Bronchial epithelial cell (primary cell): ENCODE results near the gene SUPT3H. TPM values are rescaled to one million over a fixed set of nuclear protein-coding genes. Genes with fewer than 3 reads are reported as not detected.
A peak's percentile ranks its signal among the peaks of the same experiment; 100 is the strongest.
"Not testable (repeated sequence)": the region's sequence is repeated elsewhere in the genome, so short reads cannot be mapped to it uniquely, and the experiment has no call there.

Experiments
- DNase-seq: peaks from one replicate; pipeline ENCODE4 v3.0.0-alpha.2; 2010; ENCODE audit warnings: low read depth
- FAIRE-seq: peaks from 2 replicates; lab custom pipeline; 2011; peaks lifted over from hg19 to GRCh38; lab: Jason Lieb, UNC
- H3K27me3 ChIP-seq: 2 replicates; pipeline ENCODE4 v1.5.1; 2011; ENCODE audit warnings: low read length; ENCODE audit not compliant: control insufficient read depth, insufficient read depth
- H3K36me3 ChIP-seq: 2 replicates; pipeline ENCODE4 v1.5.1; 2011; ENCODE audit warnings: low read length; ENCODE audit not compliant: control insufficient read depth, insufficient read depth
- H3K4me3 ChIP-seq: 2 replicates; pipeline ENCODE4 v1.5.1; 2011; ENCODE audit warnings: mild to moderate bottlenecking, low read depth, low read length, control low read depth
- total RNA-seq: library from RNA; depleted of rRNA; stranded (reverse); fragments of >200 nt; gene quantifications from 2 replicates; pipeline ENCODE4 v1.2.1, GENCODE V29; 2014
- TF ChIP-seq, protein P1 (sequence below): IDR thresholded peaks from 2 replicates; pipeline ENCODE4 v1.5.1; 2011; ENCODE audit warnings: mild to moderate bottlenecking, moderate library complexity, low read length, control low read depth, inconsistent platforms; ENCODE audit not compliant: insufficient read depth, severe bottlenecking

The SUPT3H gene
- total RNA-seq, 1 donor from 2014 or later: 12.9 TPM

DNA sequence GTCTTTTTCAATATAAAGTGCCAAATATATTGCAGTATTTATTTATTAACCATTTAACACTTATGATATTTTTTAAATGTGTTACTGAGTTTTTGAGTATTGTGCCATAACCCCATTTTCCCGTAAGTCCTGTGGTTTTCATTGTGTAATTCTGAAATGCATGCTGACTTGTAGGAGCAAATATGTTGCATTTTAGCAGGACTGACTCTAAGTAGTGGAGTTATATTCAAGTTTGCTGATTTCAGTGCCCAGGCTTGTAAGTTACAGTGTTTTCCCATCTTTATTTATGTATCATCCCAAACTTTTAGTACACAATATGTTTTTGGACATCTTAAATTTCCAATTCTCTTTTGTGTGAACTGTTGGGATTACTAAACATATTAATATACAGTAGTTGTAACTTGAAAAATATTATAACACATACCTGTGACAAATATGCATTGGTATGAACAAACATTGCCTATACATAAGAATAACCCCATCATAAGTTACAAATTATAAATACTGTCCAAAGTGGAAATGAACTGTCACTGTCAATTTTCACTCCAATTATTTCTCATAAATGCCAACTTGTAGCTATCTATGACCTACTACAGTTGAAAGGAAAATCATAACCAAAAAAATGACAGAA is 228.9 kb downstream of the SUPT3H start:
- H3K36me3 ChIP-seq: no peaks in the 10 kb centered on the region
- DNase-seq (peak; percentile 76), FAIRE-seq (no peak)
- TF ChIP-seq, protein P1, sequence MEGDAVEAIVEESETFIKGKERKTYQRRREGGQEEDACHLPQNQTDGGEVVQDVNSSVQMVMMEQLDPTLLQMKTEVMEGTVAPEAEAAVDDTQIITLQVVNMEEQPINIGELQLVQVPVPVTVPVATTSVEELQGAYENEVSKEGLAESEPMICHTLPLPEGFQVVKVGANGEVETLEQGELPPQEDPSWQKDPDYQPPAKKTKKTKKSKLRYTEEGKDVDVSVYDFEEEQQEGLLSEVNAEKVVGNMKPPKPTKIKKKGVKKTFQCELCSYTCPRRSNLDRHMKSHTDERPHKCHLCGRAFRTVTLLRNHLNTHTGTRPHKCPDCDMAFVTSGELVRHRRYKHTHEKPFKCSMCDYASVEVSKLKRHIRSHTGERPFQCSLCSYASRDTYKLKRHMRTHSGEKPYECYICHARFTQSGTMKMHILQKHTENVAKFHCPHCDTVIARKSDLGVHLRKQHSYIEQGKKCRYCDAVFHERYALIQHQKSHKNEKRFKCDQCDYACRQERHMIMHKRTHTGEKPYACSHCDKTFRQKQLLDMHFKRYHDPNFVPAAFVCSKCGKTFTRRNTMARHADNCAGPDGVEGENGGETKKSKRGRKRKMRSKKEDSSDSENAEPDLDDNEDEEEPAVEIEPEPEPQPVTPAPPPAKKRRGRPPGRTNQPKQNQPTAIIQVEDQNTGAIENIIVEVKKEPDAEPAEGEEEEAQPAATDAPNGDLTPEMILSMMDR: no peak
- H3K27me3 ChIP-seq: no peaks in the 10 kb centered on the region
- no peak overlapping the region for H3K4me3 ChIP-seq

DNA sequence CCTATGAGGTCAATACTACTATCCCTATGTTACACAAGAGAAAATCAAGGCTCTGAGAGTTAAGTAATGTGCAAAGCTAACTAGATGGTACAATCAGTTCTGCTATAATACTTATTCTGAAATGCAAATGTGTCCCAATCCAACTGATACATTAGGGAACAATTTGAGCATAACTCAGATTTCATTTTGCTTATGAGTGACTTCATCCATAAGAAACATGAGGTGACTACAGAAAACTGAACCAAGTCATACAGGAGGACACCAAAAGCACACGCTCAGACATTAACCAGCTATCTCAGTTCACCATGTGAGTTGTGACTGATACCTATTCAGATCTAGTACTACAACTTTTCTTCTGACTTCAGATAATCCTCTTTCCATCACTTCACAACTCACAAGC is 229.5 kb downstream of the SUPT3H start:
- Histone ChIP-seq H3K27me3 (no peaks in the 10 kb centered on the region), H3K36me3 (no peaks in the 10 kb centered on the region), H3K4me3 (no peak overlapping the region)
- TF ChIP-seq, protein P1: no peak
- peak; percentile 69 for DNase-seq
- FAIRE-seq: peak; percentile 75

GRCh38 chr6:45145658-45146057 is 232.1 kb downstream of the SUPT3H start:
- H3K27me3 ChIP-seq, H3K36me3 ChIP-seq, H3K4me3 ChIP-seq, DNase-seq, FAIRE-seq: not testable (repeated sequence)

- FAIRE-seq (no peak), DNase-seq (peak; percentile 25)
- no peak overlapping the region for H3K4me3 ChIP-seq
- no peaks in the 10 kb centered on the region for H3K36me3 ChIP-seq
- TF ChIP-seq, protein P1: no peak
- H3K27me3 ChIP-seq: no peaks in the 10 kb centered on the region
Measured at GRCh38 chr6:45138765-45139164, 239.0 kb downstream of the SUPT3H start.

GRCh38 chr6:45136495-45136894 is 241.2 kb downstream of the SUPT3H start:
- Histone ChIP-seq H3K27me3 (no peaks in the 10 kb centered on the region), H3K4me3 (no peak overlapping the region), H3K36me3 (no peaks in the 10 kb centered on the region)
- DNase-seq (no peak), FAIRE-seq (no peak)
- TF ChIP-seq, protein P1: no peak

GRCh38 chr6:45132658-45133294 is 245.0 kb downstream of the SUPT3H start:
- no peak overlapping the region for H3K4me3 ChIP-seq
- TF ChIP-seq, protein P1: no peak
- no peaks in the 10 kb centered on the region for H3K36me3 ChIP-seq
- no peak for DNase-seq
- no peaks in the 10 kb centered on the region for H3K27me3 ChIP-seq
- FAIRE-seq: no peak
